HepG2 (cell line): ENCODE measurements around the gene SLC2A6. TPM values are rescaled to one million over a fixed set of nuclear protein-coding genes. Genes with fewer than 3 reads are reported as not detected.

ENCODE experiments used
- BCLAF1 ChIP-seq: fragments of 450-650 bp; IDR thresholded peaks from 2 replicates; pipeline ENCODE4 v1.6.1; 2017; ENCODE audit warnings: mild to moderate bottlenecking
- LBX2 ChIP-seq: sonication (generic); formaldehyde crosslinking; IDR thresholded peaks from 2 replicates; pipeline ENCODE4 v1.5.0; 2020; ENCODE audit warnings: missing genetic modification reagents, mild to moderate bottlenecking, borderline replicate concordance
- NCOA2 ChIP-seq: sonication (generic); formaldehyde crosslinking; IDR thresholded peaks from 2 replicates; pipeline ENCODE4 v1.8.0; 2022; ENCODE audit warnings: inconsistent platforms
- NR2F1 ChIP-seq, 2 experiments: fragments of 450-650 bp in 1 of 2; formaldehyde crosslinking in 1 of 2; IDR thresholded peaks; 2 replicates each; pipeline versions ENCODE4 v1.5.0 to v1.6.1; 2016 to 2020; ENCODE audit warnings: mild to moderate bottlenecking in 1 of 2, missing compliant biosample characterization in 1 of 2, missing genetic modification reagents in 1 of 2, moderate library complexity in 1 of 2
- PITX1 ChIP-seq: sonication (generic); formaldehyde crosslinking; IDR thresholded peaks from 2 replicates; pipeline ENCODE4 v1.5.1; 2020; ENCODE audit warnings: mild to moderate bottlenecking, missing genetic modification reagents
- STAT6 ChIP-seq: sonication (generic); formaldehyde crosslinking; IDR thresholded peaks from 2 replicates; pipeline ENCODE4 v1.4.0; 2020; ENCODE audit warnings: missing genetic modification reagents, mild to moderate bottlenecking, borderline replicate concordance
- TSC22D2 ChIP-seq: sonication (generic); formaldehyde crosslinking; IDR thresholded peaks from 2 replicates; pipeline ENCODE4 v1.5.1; 2020; ENCODE audit warnings: missing genetic modification reagents, mild to moderate bottlenecking, borderline replicate concordance
- ZNF30 ChIP-seq: sonication (generic); formaldehyde crosslinking; IDR thresholded peaks from 2 replicates; pipeline ENCODE4 v1.5.0; 2020; ENCODE audit warnings: mild to moderate bottlenecking, missing genetic modification reagents
- ZNF646 ChIP-seq: sonication (generic); formaldehyde crosslinking; IDR thresholded peaks from 2 replicates; pipeline ENCODE4 v1.9.0; 2021; ENCODE audit warnings: mild to moderate bottlenecking, missing genetic modification reagents
- ZSCAN25 ChIP-seq: sonication (generic); formaldehyde crosslinking; IDR thresholded peaks from 2 replicates; pipeline ENCODE4 v1.8.0; 2022; ENCODE audit warnings: mild to moderate bottlenecking, missing genetic modification reagents
- polyA plus RNA-seq, 8 experiments: library from polyadenylated mRNA; depleted of rRNA in 3 of 8; stranded (reverse) in 7 of 8; unstranded in 1 of 8; fragments of >200 nt; fragmentation: Illumina TruSeq in 4 of 8; extraction: Trizol in 4 of 8; gene quantifications; 2 replicates each; pipeline versions ENCODE4 v1.2.1 to v1.2.3, GENCODE V29; 2011 to 2016; ENCODE audit warnings: low read depth in 4 of 8, missing spikeins in 1 of 8, mixed read lengths in 1 of 8; ENCODE audit not compliant: insufficient read depth in 1 of 8
- total RNA-seq, 5 experiments: library from RNA; depleted of rRNA; stranded (reverse); fragments of >200 nt; fragmentation: Illumina TruSeq; extraction: Trizol; gene quantifications; 2 replicates each; pipeline ENCODE4 v1.2.3, GENCODE V29; 2016; ENCODE audit warnings: low read depth in 1 of 5

SLC2A6 gene
- total and polyA plus RNA-seq, 2 of the 13 experiments (the other 11 are each of a cell fraction or from before 2014, with no cell fraction given) = 4.1 to 15.0 TPM

GRCh38 chr9:133522073-133522910 lies 43.4 kb upstream of the SLC2A6 start (continued):
- 0 out of 2 replicates have a peak, but pooled peaks have one; percentile 23 for TF ChIP-seq ZNF646 (CRISPR knock-in tag)
- no peak for TF ChIP-seq NR2F1 (CRISPR knock-in tag; IDR thresholded peaks at IDR 0.05)
- no peak for TF ChIP-seq ZNF30 (CRISPR knock-in tag)
- TF ChIP-seq PITX1 = no peak
- TF ChIP-seq LBX2 (CRISPR knock-in tag) = no peak
- TF ChIP-seq TSC22D2 (CRISPR knock-in tag) = no peak
- TF ChIP-seq STAT6 (CRISPR knock-in tag) = no peak
- no peak for TF ChIP-seq BCLAF1
- no peak for TF ChIP-seq NCOA2 (CRISPR knock-in tag)
- no peak for TF ChIP-seq ZSCAN25 (CRISPR knock-in tag)
